Hepatocyte (in vitro differentiated cells): ENCODE results near the gene PCNX4.

Experiments used
- EZH2 ChIP-seq: fragments of 200-600 bp; sonication (generic); IDR thresholded peaks from 2 replicates; pipeline ENCODE4 v1.6.1; 2016; ENCODE audit warnings: antibody characterized with exemption, mild to moderate bottlenecking, borderline replicate concordance
- EZH2phosphoT487 ChIP-seq: fragments of 200-600 bp; sonication (generic); IDR thresholded peaks from one replicate; pipeline ENCODE4 v1.6.1; 2018; ENCODE audit warnings: antibody characterized with exemption, mild to moderate bottlenecking, low read depth, moderate library complexity; ENCODE audit not compliant: unreplicated experiment, severe bottlenecking
- TF ChIP-seq, protein P1 (sequence below): fragments of 200-600 bp; sonication (generic); IDR thresholded peaks from 2 replicates; pipeline ENCODE4 v1.5.1; 2016; ENCODE audit warnings: antibody characterized with exemption, mild to moderate bottlenecking; ENCODE audit not compliant: poor library complexity

DNA sequence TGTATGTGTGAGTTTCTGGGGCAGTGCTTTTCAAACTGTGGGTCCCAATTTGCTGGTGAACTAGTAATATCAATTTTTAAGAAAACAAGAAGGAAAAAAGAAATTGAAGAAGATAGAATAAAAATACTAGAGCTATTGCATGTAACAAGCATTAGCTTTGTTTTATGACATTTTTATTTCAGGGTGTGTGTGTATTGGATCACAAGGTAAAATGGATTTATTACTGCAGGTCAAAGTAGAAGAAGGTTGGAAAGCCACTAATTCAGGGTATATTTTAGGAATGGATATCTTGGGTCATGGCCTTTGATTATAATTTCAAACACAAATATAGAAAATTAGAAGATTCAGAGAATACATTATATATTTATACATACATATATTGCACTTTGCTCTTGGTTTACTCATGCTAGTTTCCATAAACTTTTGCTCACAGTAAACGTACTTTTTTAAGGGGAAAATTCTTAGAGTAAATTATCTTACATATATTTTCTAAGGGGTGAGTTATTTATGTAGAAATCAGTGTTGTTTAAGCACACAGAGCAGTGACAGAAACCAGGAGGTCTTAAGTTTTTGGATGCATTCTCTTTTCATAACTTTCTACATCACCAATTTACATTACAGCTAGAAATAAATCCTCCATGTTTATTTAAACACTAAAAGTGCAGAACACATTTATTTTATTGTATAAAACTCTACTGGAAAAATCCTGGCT is 122.8 kb downstream of the PCNX4 start:
- TF ChIP-seq, protein P1, sequence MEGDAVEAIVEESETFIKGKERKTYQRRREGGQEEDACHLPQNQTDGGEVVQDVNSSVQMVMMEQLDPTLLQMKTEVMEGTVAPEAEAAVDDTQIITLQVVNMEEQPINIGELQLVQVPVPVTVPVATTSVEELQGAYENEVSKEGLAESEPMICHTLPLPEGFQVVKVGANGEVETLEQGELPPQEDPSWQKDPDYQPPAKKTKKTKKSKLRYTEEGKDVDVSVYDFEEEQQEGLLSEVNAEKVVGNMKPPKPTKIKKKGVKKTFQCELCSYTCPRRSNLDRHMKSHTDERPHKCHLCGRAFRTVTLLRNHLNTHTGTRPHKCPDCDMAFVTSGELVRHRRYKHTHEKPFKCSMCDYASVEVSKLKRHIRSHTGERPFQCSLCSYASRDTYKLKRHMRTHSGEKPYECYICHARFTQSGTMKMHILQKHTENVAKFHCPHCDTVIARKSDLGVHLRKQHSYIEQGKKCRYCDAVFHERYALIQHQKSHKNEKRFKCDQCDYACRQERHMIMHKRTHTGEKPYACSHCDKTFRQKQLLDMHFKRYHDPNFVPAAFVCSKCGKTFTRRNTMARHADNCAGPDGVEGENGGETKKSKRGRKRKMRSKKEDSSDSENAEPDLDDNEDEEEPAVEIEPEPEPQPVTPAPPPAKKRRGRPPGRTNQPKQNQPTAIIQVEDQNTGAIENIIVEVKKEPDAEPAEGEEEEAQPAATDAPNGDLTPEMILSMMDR, result no peak
- TF ChIP-seq EZH2, result no peak
- no peak for TF ChIP-seq EZH2phosphoT487
